Ishikawa (cell line): ENCODE results near the gene PRSS33.

Experiments
- CREB1 ChIP-seq: IDR thresholded peaks from 2 replicates; pipeline ENCODE4 v1.6.1; 2012; ENCODE audit warnings: low read depth
- EP300 ChIP-seq: IDR thresholded peaks from 2 replicates; pipeline ENCODE4 v1.6.1; 2012; ENCODE audit warnings: borderline replicate concordance
- FOXM1 ChIP-seq: IDR thresholded peaks from 2 replicates; pipeline ENCODE4 v1.6.1; 2012; ENCODE audit warnings: low read depth, borderline replicate concordance
- MAX ChIP-seq: IDR thresholded peaks from 2 replicates; pipeline ENCODE4 v1.6.1; 2012
- NFIC ChIP-seq: IDR thresholded peaks from 2 replicates; pipeline ENCODE4 v1.6.1; 2012
- RAD21 ChIP-seq: IDR thresholded peaks from 2 replicates; pipeline ENCODE4 v1.6.1; 2012; ENCODE audit warnings: low read depth
- TAF1 ChIP-seq: IDR thresholded peaks from 2 replicates; pipeline ENCODE4 v1.6.1; 2012; ENCODE audit warnings: low read depth, mild to moderate bottlenecking
- TCF12 ChIP-seq: IDR thresholded peaks from 2 replicates; pipeline ENCODE4 v1.6.1; 2012; ENCODE audit warnings: low read depth
- TF ChIP-seq, protein P1 (sequence below): IDR thresholded peaks from 2 replicates; pipeline ENCODE4 v1.6.1; 2012; ENCODE audit warnings: low read depth, mild to moderate bottlenecking

- no peak for TF ChIP-seq EP300
- TF ChIP-seq MAX, result no peak
- TF ChIP-seq CREB1, result no peak
- TF ChIP-seq FOXM1, result no peak
- no peak for TF ChIP-seq TCF12
- TF ChIP-seq, protein P1, sequence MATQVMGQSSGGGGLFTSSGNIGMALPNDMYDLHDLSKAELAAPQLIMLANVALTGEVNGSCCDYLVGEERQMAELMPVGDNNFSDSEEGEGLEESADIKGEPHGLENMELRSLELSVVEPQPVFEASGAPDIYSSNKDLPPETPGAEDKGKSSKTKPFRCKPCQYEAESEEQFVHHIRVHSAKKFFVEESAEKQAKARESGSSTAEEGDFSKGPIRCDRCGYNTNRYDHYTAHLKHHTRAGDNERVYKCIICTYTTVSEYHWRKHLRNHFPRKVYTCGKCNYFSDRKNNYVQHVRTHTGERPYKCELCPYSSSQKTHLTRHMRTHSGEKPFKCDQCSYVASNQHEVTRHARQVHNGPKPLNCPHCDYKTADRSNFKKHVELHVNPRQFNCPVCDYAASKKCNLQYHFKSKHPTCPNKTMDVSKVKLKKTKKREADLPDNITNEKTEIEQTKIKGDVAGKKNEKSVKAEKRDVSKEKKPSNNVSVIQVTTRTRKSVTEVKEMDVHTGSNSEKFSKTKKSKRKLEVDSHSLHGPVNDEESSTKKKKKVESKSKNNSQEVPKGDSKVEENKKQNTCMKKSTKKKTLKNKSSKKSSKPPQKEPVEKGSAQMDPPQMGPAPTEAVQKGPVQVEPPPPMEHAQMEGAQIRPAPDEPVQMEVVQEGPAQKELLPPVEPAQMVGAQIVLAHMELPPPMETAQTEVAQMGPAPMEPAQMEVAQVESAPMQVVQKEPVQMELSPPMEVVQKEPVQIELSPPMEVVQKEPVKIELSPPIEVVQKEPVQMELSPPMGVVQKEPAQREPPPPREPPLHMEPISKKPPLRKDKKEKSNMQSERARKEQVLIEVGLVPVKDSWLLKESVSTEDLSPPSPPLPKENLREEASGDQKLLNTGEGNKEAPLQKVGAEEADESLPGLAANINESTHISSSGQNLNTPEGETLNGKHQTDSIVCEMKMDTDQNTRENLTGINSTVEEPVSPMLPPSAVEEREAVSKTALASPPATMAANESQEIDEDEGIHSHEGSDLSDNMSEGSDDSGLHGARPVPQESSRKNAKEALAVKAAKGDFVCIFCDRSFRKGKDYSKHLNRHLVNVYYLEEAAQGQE, result no peak
- no peak for TF ChIP-seq NFIC
- no peak for TF ChIP-seq RAD21
- TF ChIP-seq TAF1, result no peak
Measured at GRCh38 chr16:2767140-2767731, 20.1 kb downstream of the PRSS33 start.
